Karpas-422 (cell line): Measurements from ENCODE around the gene ZNF32. TPM values are rescaled to one million over a fixed set of nuclear protein-coding genes. Genes with fewer than 3 reads are reported as not detected.

Source experiments
- DNase-seq: peaks from one replicate; pipeline ENCODE4 v3.0.0-alpha.2; 2015
- H2AFZ ChIP-seq: fragments of 200-600 bp; sonication (generic); 2 replicates; pipeline ENCODE4 v1.6.1; 2014; ENCODE audit warnings: antibody characterized with exemption, low read length, mixed read lengths
- H3K27ac ChIP-seq: fragments of 200-600 bp; sonication (generic); 2 replicates; pipeline ENCODE4 v1.5.1; 2014; ENCODE audit warnings: mild to moderate bottlenecking, low read length, moderate library complexity
- H3K27me3 ChIP-seq: fragments of 200-600 bp; sonication (generic); 2 replicates; pipeline ENCODE4 v1.6.1; 2014; ENCODE audit warnings: low read length, mixed read lengths
- H3K36me3 ChIP-seq: fragments of 200-600 bp; sonication (generic); 2 replicates; pipeline ENCODE4 v1.6.1; 2014; ENCODE audit warnings: low read length, mixed read lengths; ENCODE audit not compliant: insufficient read depth
- H3K4me1 ChIP-seq: fragments of 200-600 bp; sonication (generic); 2 replicates; pipeline ENCODE4 v1.6.1; 2014; ENCODE audit warnings: mild to moderate bottlenecking, low read length, mixed read lengths
- H3K4me2 ChIP-seq: fragments of 200-600 bp; sonication (generic); 2 replicates; pipeline ENCODE4 v1.6.1; 2014; ENCODE audit warnings: low read length, low read depth, mild to moderate bottlenecking; ENCODE audit not compliant: poor library complexity, severe bottlenecking
- H3K4me3 ChIP-seq: fragments of 200-600 bp; sonication (generic); 2 replicates; pipeline ENCODE4 v1.5.1; 2014; ENCODE audit warnings: mild to moderate bottlenecking, antibody characterized with exemption, low read length, mixed read lengths
- H3K79me2 ChIP-seq: fragments of 200-600 bp; sonication (generic); 2 replicates; pipeline ENCODE4 v1.6.1; 2014; ENCODE audit warnings: mild to moderate bottlenecking, low read length, mixed read lengths
- H3K9ac ChIP-seq: fragments of 200-600 bp; sonication (generic); 2 replicates; pipeline ENCODE4 v1.6.0; 2014; ENCODE audit warnings: low read length
- H3K9me2 ChIP-seq: fragments of 200-600 bp; sonication (generic), shearing (Covaris generic); replicated peaks from 2 replicates; pipeline ENCODE4 v1.6.0; 2014; ENCODE audit warnings: mild to moderate bottlenecking, low read length, moderate library complexity; ENCODE audit not compliant: insufficient read depth
- H3K9me3 ChIP-seq: fragments of 300-700, 200-600 bp; sonication (generic); 2 replicates; pipeline ENCODE4 v1.6.1; 2014; ENCODE audit warnings: low read length, mixed read lengths
- H4K20me1 ChIP-seq: fragments of 200-600 bp; sonication (generic); 2 replicates; pipeline ENCODE4 v1.6.1; 2014; ENCODE audit warnings: mild to moderate bottlenecking, antibody characterized with exemption, low read length, low read depth; ENCODE audit not compliant: insufficient read depth
- total RNA-seq: library from RNA; depleted of rRNA; stranded (reverse); fragments of >200 nt; shearing (Covaris generic); gene quantifications from 2 replicates; pipeline ENCODE4 v1.2.3, GENCODE V29; 2014; ENCODE audit warnings: low replicate concordance; rRNA removed

ZNF32 gene
- total RNA-seq, 1 experiment from 2014 or later = 30.3 TPM

GRCh38 chr10:43596546-43596945, 52.1 kb downstream of the ZNF32 start:
- Histone ChIP-seq H3K4me2 (no peak overlapping the region), H3K36me3 (no peaks in the 10 kb centered on the region; the same call in 1 of the 2 replicates), H3K4me1 (peaks cover 8% of the 10 kb centered on the region), H3K27ac (no peak overlapping the region), H2AFZ (no peak overlapping the region), H3K27me3 (peaks cover 3% of the 10 kb centered on the region; the same call in 1 of the 2 replicates), H3K9ac (no peak overlapping the region), H3K4me3 (no peak overlapping the region), H3K9me2 (no peaks in the 10 kb centered on the region), H3K9me3 (no peaks in the 10 kb centered on the region), H4K20me1 (no peaks in the 10 kb centered on the region), H3K79me2 (no peaks in the 10 kb centered on the region)
- DNase-seq = peak; percentile 20

- peaks cover 3% of the 10 kb centered on the region; the same call in 1 of the 2 replicates for H3K27me3 ChIP-seq
- no peaks in the 10 kb centered on the region for H3K79me2 ChIP-seq
- H3K9ac ChIP-seq = no peak overlapping the region
- no peaks in the 10 kb centered on the region for H4K20me1 ChIP-seq
- no peaks in the 10 kb centered on the region for H3K9me2 ChIP-seq
- peak overlapping the region; percentile 59 for H3K4me2 ChIP-seq
- H3K4me3 ChIP-seq = no peak overlapping the region; the same call in 1 of the 2 replicates
- peaks cover 5% of the 10 kb centered on the region; the same call in 1 of the 2 replicates for H3K9me3 ChIP-seq
- no peaks in the 10 kb centered on the region; the same call in 1 of the 2 replicates for H3K36me3 ChIP-seq
- H2AFZ ChIP-seq = peak overlapping the region; percentile 88; the same call in 1 of the 2 replicates
- no peak overlapping the region for H3K27ac ChIP-seq
- peak; percentile 39 for DNase-seq
- H3K4me1 ChIP-seq = peaks cover 8% of the 10 kb centered on the region
These were observed 52.9 kb downstream of the ZNF32 start for GRCh38 chr10:43595739-43596298.

GRCh38 chr10:43594944-43595589, 53.6 kb downstream of the ZNF32 start:
- Histone ChIP-seq H3K4me2 (peak overlapping the region; percentile 59), H3K27me3 (peaks cover 3% of the 10 kb centered on the region; the same call in 1 of the 2 replicates), H3K36me3 (no peaks in the 10 kb centered on the region; the same call in 1 of the 2 replicates), H3K27ac (no peak overlapping the region), H3K9ac (peak overlapping the region; percentile 61), H3K4me3 (peak overlapping the region; percentile 55; the same call in 1 of the 2 replicates), H3K79me2 (no peaks in the 10 kb centered on the region), H4K20me1 (no peaks in the 10 kb centered on the region), H3K9me2 (no peaks in the 10 kb centered on the region), H3K4me1 (peaks cover 8% of the 10 kb centered on the region), H2AFZ (peak overlapping the region; percentile 88), H3K9me3 (peaks cover 5% of the 10 kb centered on the region; the same call in 1 of the 2 replicates)
- DNase-seq = peak; percentile 38

Other genes starting within 250 kb of the ZNF32 start
- gene HNRNPF, start 239.7 kb downstream of the ZNF32 start, total RNA-seq = 160 and 269 TPM in 2 replicates
- gene ZNF487, start 211.8 kb downstream of the ZNF32 start, total RNA-seq = 11.5 and 11.8 TPM in 2 replicates
- gene ZNF239, start 74.3 kb downstream of the ZNF32 start, total RNA-seq = 4.7 and 11.9 TPM in 2 replicates
- 7.5 and 12.7 TPM in 2 replicates for gene ZNF485, start 42.4 kb downstream of the ZNF32 start, total RNA-seq